Motor neuron (in vitro differentiated cells): Measurements from ENCODE around the gene CFAP97D1. TPM values are rescaled to one million over a fixed set of nuclear protein-coding genes. Genes with fewer than 3 reads are reported as not detected.
A peak's percentile ranks its signal among the peaks of the same experiment; 100 is the strongest.

Experiments used
- ATAC-seq, 8 experiments: fragments of 200-7000 bp; cut with Tn5 transposase; replicated peaks in 6 of 8; 2 replicates each; pipeline ENCODE4 v1.8.0; 2021; ENCODE audit warnings: mild to moderate bottlenecking in 8 of 8, moderate library complexity in 8 of 8
- H3K27ac ChIP-seq, 2 donors: fragments of 250-450 bp; sonication (Bioruptor Pico); 2 replicates each; pipeline ENCODE4 v1.9.0; 2021; ENCODE audit warnings: antibody characterized with exemption in 2 of 2, mild to moderate bottlenecking in 2 of 2, moderate library complexity in 1 of 2
- H3K4me1 ChIP-seq, 2 donors: fragments of 250-450 bp; sonication (Bioruptor Pico); replicated peaks in 1 of 2; 2 replicates each; pipeline ENCODE4 v1.6.1; 2021; ENCODE audit warnings: antibody characterized with exemption in 2 of 2, mild to moderate bottlenecking in 2 of 2, moderate library complexity in 1 of 2
- H3K4me3 ChIP-seq, 5 donors: fragments of 250-450 bp; sonication (Bioruptor Pico); 2 replicates each; pipeline ENCODE4 v1.9.0; 2021; ENCODE audit warnings: antibody characterized with exemption in 5 of 5, mild to moderate bottlenecking in 5 of 5, moderate library complexity in 4 of 5
- WGBS, 10 experiments: fragments of 450-650 bp; shearing (Covaris generic); methylation state at CpG; one replicate each; pipeline ENCODE4 v1.0.0; 2022; 5-methylcytosine and 5-hydroxymethylcytosine counted together
- in situ Hi-C, 9 experiments: fragments of 400-800 bp; cut with MboI; loops; one replicate each; pipeline ENCODE4 v1.15.0; 2021; ENCODE audit warnings: low sequenced_read_pairs in 9 of 9, low pct_unique_long_range_greater_than_20kb in 2 of 9; ENCODE audit not compliant: unreplicated experiment in 9 of 9
- total RNA-seq, 8 experiments: library from RNA; unstranded; fragments of 300-600 nt; gene quantifications; 2 replicates each; pipeline versions ENCODE4 v1.2.3 to v1.2.4, GENCODE V29; 2022

Gene CFAP97D1
- total RNA-seq, 8 experiments from 2014 or later = 0.05 to 0.43 (median 0.14) TPM; not detected in 1

- in situ Hi-C loops = no loop called here
- H3K4me1 ChIP-seq = no peaks in the 10 kb centered on the region
- 63 to 100% (median 88%) methylated on average over 1 to 9 of the region's 10 CpGs; no CpG with 5 or more reads in 1 of the 10 experiments for WGBS, 10 experiments
- no peak overlapping the region for H3K27ac ChIP-seq
- H3K4me3 ChIP-seq = no peak overlapping the region
- no peak for ATAC-seq
These were observed 43.3 kb downstream of the CFAP97D1 start for GRCh38 chr17:43823350-43824084.

- H3K4me3 ChIP-seq = no peak overlapping the region
- 60 to 100% (median 99%) methylated on average over 1 to 9 of the region's 12 CpGs; no CpG with 5 or more reads in 4 of the 10 experiments for WGBS, 10 experiments
- in situ Hi-C loops = no loop called here
- ATAC-seq = no peak
- H3K27ac ChIP-seq = no peak overlapping the region
- H3K4me1 ChIP-seq = peaks cover 0 to 4% of the 10 kb centered on the region in 2 donors
These were observed 45.3 kb downstream of the CFAP97D1 start for GRCh38 chr17:43825567-43825966.

GRCh38 chr17:43826206-43826605, 46.0 kb downstream of the CFAP97D1 start:
- in situ Hi-C loops = no loop called here
- no peak overlapping the region for H3K4me3 ChIP-seq
- no peak overlapping the region for H3K27ac ChIP-seq
- peaks cover 0 to 4% of the 10 kb centered on the region in 2 donors for H3K4me1 ChIP-seq
- 60 to 93% (median 86%) methylated on average over 1 to 7 of the region's 7 CpGs; no CpG with 5 or more reads in 2 of the 10 experiments for WGBS, 10 experiments
- ATAC-seq = no peak

GRCh38 chr17:43827596-43827995, 47.4 kb downstream of the CFAP97D1 start:
- no peak for ATAC-seq

GRCh38 chr17:43829738-43830137, 49.5 kb downstream of the CFAP97D1 start:
- peaks cover 13 to 15% of the 10 kb centered on the region in 2 donors for H3K4me1 ChIP-seq
- in situ Hi-C loops = no loop called here
- WGBS, 10 experiments = 86 to 100% (median 87%) methylated on average over 1 to 5 of the region's 14 CpGs; no CpG with 5 or more reads in 7 of the 10 experiments
- no peak overlapping the region for H3K4me3 ChIP-seq
- no peak overlapping the region for H3K27ac ChIP-seq
- no peak for ATAC-seq

More at GRCh38 chr17:43827596-43827995, 47.4 kb downstream of the CFAP97D1 start:
- Histone ChIP-seq H3K4me3 (no peak overlapping the region), H3K27ac (no peak overlapping the region), H3K4me1 (peaks cover 8 to 13% of the 10 kb centered on the region in 2 donors)
- WGBS, 10 experiments = 79 to 100% (median 94%) methylated on average over 1 to 6 of the region's 9 CpGs; no CpG with 5 or more reads in 5 of the 10 experiments
- in situ Hi-C loops = no loop called here

- in situ Hi-C loops = no loop called here
- 71 to 96% (median 80%) methylated on average over 1 to 5 of the region's 7 CpGs; no CpG with 5 or more reads in 3 of the 10 experiments for WGBS, 10 experiments
- Histone ChIP-seq H3K4me3 (no peak overlapping the region), H3K27ac (no peak overlapping the region), H3K4me1 (peaks cover 13 to 15% of the 10 kb centered on the region in 2 donors)
- peak in 1 of 8 experiments; percentile 9 for ATAC-seq
These were observed 50.4 kb downstream of the CFAP97D1 start for GRCh38 chr17:43830510-43831140.

GRCh38 chr17:43831633-43832032, 51.4 kb downstream of the CFAP97D1 start:
- peaks cover 13 to 15% of the 10 kb centered on the region in 2 donors for H3K4me1 ChIP-seq
- no peak for ATAC-seq
- WGBS, 10 experiments = 40 to 75% (median 61%) methylated on average over 1 to 7 of the region's 8 CpGs; no CpG with 5 or more reads in 4 of the 10 experiments
- H3K4me3 ChIP-seq = peak overlapping the region in 4 of 5 donors; percentile 44 to 68 (median 56)
- in situ Hi-C loops = no loop called here
- H3K27ac ChIP-seq = no peak overlapping the region

GRCh38 chr17:43832168-43832975, 52.1 kb downstream of the CFAP97D1 start:
- ATAC-seq = peak; percentile 48 to 78 (median 64)
- peaks cover 13 to 15% of the 10 kb centered on the region in 2 donors for H3K4me1 ChIP-seq
- peak overlapping the region; percentile 44 to 68 (median 54) for H3K4me3 ChIP-seq
- H3K27ac ChIP-seq = peak overlapping the region; percentile 72 to 94
- WGBS, 10 experiments = 33 to 93% (median 70%) methylated on average over 3 to 6 of the region's 51 CpGs; no CpG with 5 or more reads in 5 of the 10 experiments
- in situ Hi-C loops = no loop called here

GRCh38 chr17:43832976-43833829, 53.0 kb downstream of the CFAP97D1 start, which contains the start of gene MPP3:
Gene MPP3 (minus strand): TSS chr17:43833146. CDS start chr17:43831906, 1,240 bp downstream.
- WGBS, 10 experiments = 1 to 33% (median 9%) methylated on average over 1 to 16 of the region's 87 CpGs; no CpG with 5 or more reads in 6 of the 10 experiments
- H3K27ac ChIP-seq = peak within 1 kb of the TSS; percentile 72 to 94
- in situ Hi-C loops = no loop called here

GRCh38 chr17:43834106-43834505, 53.9 kb downstream of the CFAP97D1 start:
- in situ Hi-C loops = no loop called here
- Histone ChIP-seq H3K4me1 (peaks cover 12 to 13% of the 10 kb centered on the region in 2 donors), H3K4me3 (no peak overlapping the region), H3K27ac (peak overlapping the region; percentile 72 to 94)
- peak in 1 of 8 experiments; percentile 3 for ATAC-seq
- 20 to 100% (median 69%) methylated on average over 1 to 2 of the region's 2 CpGs; no CpG with 5 or more reads in 4 of the 10 experiments for WGBS, 10 experiments

More at GRCh38 chr17:43832976-43833829, 53.0 kb downstream of the CFAP97D1 start, which contains the start of gene MPP3:
- peak within 1 kb of the TSS; percentile 44 to 68 (median 54) for H3K4me3 ChIP-seq
- ATAC-seq = peak; percentile 81 to 97 (median 86)
- peaks cover 13 to 15% of the 10 kb centered on the region in 2 donors for H3K4me1 ChIP-seq
